Neural cell (in vitro differentiated cells): ENCODE results near the gene CCDC61.

Source experiments
- EZH2 ChIP-seq: fragments of 200-600, 300-800 bp; shearing (Covaris generic), sonication (generic); IDR thresholded peaks from 2 replicates; pipeline ENCODE4 v1.6.1; 2014; ENCODE audit warnings: antibody characterized with exemption, low read length, borderline replicate concordance, mild to moderate bottlenecking; ENCODE audit not compliant: insufficient read depth, poor library complexity, severe bottlenecking
- RAD21 ChIP-seq: fragments of 450-650 bp; conservative IDR thresholded peaks from 2 replicates; pipeline ENCODE4 v1.6.1; 2014; ENCODE audit warnings: antibody characterized with exemption, mild to moderate bottlenecking, moderate library complexity
- TAF1 ChIP-seq: IDR thresholded peaks from 2 replicates; pipeline ENCODE4 v1.6.1; 2012; ENCODE audit warnings: low read depth
- TF ChIP-seq, protein P1 (sequence below): fragments of 450-650 bp; IDR thresholded peaks from 2 replicates; pipeline ENCODE4 v1.5.1; 2014; ENCODE audit warnings: antibody characterized with exemption, mild to moderate bottlenecking, moderate library complexity; ENCODE audit not compliant: poor library complexity, severe bottlenecking

GRCh38 chr19:45990113-45990728 lies 5.0 kb upstream of the CCDC61 start:
- TF ChIP-seq EZH2 = no peak
- TF ChIP-seq, protein P1, sequence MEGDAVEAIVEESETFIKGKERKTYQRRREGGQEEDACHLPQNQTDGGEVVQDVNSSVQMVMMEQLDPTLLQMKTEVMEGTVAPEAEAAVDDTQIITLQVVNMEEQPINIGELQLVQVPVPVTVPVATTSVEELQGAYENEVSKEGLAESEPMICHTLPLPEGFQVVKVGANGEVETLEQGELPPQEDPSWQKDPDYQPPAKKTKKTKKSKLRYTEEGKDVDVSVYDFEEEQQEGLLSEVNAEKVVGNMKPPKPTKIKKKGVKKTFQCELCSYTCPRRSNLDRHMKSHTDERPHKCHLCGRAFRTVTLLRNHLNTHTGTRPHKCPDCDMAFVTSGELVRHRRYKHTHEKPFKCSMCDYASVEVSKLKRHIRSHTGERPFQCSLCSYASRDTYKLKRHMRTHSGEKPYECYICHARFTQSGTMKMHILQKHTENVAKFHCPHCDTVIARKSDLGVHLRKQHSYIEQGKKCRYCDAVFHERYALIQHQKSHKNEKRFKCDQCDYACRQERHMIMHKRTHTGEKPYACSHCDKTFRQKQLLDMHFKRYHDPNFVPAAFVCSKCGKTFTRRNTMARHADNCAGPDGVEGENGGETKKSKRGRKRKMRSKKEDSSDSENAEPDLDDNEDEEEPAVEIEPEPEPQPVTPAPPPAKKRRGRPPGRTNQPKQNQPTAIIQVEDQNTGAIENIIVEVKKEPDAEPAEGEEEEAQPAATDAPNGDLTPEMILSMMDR = no peak
- TF ChIP-seq RAD21 = no peak
- no peak for TF ChIP-seq TAF1
